Rectal smooth muscle tissue (tissue), 1 donor: ENCODE results near the gene FARSB.

Experiments used
- H3K27ac ChIP-seq: one replicate; pipeline ENCODE4 v1.7.0; 2013; ENCODE audit warnings: low read depth, low read length, inconsistent platforms
- H3K27me3 ChIP-seq: one replicate; pipeline ENCODE4 v1.7.0; 2013; ENCODE audit warnings: low read length; ENCODE audit not compliant: control insufficient read depth, insufficient read depth
- H3K36me3 ChIP-seq: one replicate; pipeline ENCODE4 v1.7.0; 2013; ENCODE audit warnings: low read length; ENCODE audit not compliant: control insufficient read depth, insufficient read depth
- H3K4me1 ChIP-seq: one replicate; pipeline ENCODE4 v1.7.0; 2013; ENCODE audit warnings: low read length; ENCODE audit not compliant: control insufficient read depth, insufficient read depth
- H3K4me3 ChIP-seq: one replicate; pipeline ENCODE4 v1.7.0; 2013; ENCODE audit warnings: low read length
- H3K9ac ChIP-seq: one replicate; pipeline ENCODE4 v1.7.0; 2013; ENCODE audit warnings: low read length

The FARSB gene

GRCh38 chr2:222621893-222622292 is 34.0 kb downstream of the FARSB start:
- peaks cover 2% of the 10 kb centered on the region for H3K36me3 ChIP-seq
- no peak overlapping the region for H3K27ac ChIP-seq

DNA sequence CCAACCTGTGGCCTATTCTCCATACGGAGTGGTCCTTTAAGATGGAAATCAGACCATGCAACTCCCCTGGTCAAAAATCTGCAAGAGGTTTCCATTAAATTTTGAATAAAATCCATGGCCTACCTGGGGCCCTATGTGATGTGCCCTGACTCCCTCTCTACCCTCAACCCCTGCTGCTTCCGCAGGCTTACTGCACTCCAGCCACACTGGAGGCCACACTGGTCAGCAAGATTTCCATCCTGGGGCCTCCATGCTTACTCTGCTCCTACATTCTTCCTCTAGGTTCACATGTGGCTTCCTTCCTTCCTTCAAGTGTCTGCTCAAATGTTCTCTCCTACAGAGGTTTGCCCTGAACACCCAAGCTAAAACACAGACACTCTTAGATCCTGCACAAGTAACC is 40.6 kb downstream of the FARSB start:
- H3K4me3 ChIP-seq, result no peak overlapping the region
- no peak overlapping the region for H3K9ac ChIP-seq
- H3K4me1 ChIP-seq, result no peaks in the 10 kb centered on the region
- H3K27ac ChIP-seq, result no peak overlapping the region
- no peaks in the 10 kb centered on the region for H3K27me3 ChIP-seq
- H3K36me3 ChIP-seq, result peaks cover 10% of the 10 kb centered on the region

More at GRCh38 chr2:222621893-222622292, 34.0 kb downstream of the FARSB start:
- no peak overlapping the region for H3K9ac ChIP-seq
- no peaks in the 10 kb centered on the region for H3K27me3 ChIP-seq
- no peak overlapping the region for H3K4me3 ChIP-seq
- peaks cover 2% of the 10 kb centered on the region for H3K4me1 ChIP-seq

DNA sequence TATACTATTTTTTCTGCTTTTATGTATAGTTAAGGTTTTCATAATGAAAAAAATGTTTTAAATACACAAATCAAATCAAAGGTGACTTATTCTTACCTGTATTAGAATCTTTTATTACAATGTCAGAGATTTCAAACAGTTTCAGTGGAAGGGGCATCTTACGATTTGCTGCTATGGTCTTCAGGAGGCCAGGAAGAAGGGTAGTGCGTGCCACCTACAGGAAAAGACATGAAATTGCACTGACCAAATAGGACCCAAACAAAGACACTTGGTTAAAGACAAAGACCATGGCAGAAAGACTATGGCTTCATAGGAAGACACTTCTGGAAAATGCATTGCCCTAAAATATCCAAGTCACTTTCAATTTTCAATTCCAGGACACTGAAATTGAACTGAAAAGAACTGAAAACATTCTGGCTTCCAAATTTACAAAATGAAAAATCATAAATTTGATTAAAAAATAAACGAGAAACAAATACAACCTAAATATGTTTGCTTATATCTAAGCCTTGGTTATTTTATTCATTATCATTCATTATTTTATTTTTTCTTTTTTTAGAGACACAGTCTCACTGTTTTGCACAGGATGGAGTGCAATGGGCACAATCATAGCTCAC is 42.1 kb downstream of the FARSB start:
- Histone ChIP-seq H3K9ac (no peak overlapping the region), H3K36me3 (peaks cover 12% of the 10 kb centered on the region), H3K4me1 (no peaks in the 10 kb centered on the region), H3K4me3 (no peak overlapping the region), H3K27me3 (no peaks in the 10 kb centered on the region), H3K27ac (no peak overlapping the region)

- H3K36me3 ChIP-seq, result peaks cover 12% of the 10 kb centered on the region
- H3K4me1 ChIP-seq, result no peaks in the 10 kb centered on the region
- no peak overlapping the region for H3K4me3 ChIP-seq
- no peak overlapping the region for H3K27ac ChIP-seq
- H3K27me3 ChIP-seq, result no peaks in the 10 kb centered on the region
- H3K9ac ChIP-seq, result no peak overlapping the region
Measured at GRCh38 chr2:222611684-222612083, 44.2 kb downstream of the FARSB start.

DNA sequence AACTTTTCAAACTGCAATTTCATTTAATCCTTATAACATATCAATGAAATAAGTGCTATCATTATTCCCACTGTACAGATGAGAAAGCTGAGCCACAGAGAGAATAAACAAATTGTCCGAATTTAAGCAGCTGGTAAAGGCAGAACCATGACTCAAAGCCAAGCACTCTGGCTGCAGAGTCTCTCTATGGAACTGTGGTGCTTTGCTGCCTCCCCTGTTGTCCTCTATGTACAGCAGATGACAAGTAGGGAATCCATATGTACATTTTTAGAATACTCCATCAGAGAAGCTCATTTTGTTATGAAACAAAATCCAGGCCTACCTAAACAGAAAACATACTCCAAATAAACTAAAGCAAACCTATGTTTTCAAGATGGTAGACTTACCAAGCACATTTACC is 45.1 kb downstream of the FARSB start:
- H3K36me3 ChIP-seq, result peaks cover 12% of the 10 kb centered on the region

GRCh38 chr2:222609381-222609780 is 46.5 kb downstream of the FARSB start:
- Histone ChIP-seq H3K4me1 (no peaks in the 10 kb centered on the region), H3K9ac (no peak overlapping the region), H3K27ac (no peak overlapping the region), H3K4me3 (no peak overlapping the region), H3K36me3 (peaks cover 6% of the 10 kb centered on the region), H3K27me3 (no peaks in the 10 kb centered on the region)

More for the DNA sequence above, 45.1 kb downstream of the FARSB start:
- no peak overlapping the region for H3K4me3 ChIP-seq
- no peaks in the 10 kb centered on the region for H3K4me1 ChIP-seq
- H3K27ac ChIP-seq, result no peak overlapping the region
- no peak overlapping the region for H3K9ac ChIP-seq
- H3K27me3 ChIP-seq, result no peaks in the 10 kb centered on the region

- Histone ChIP-seq H3K27me3 (no peaks in the 10 kb centered on the region), H3K27ac (no peak overlapping the region), H3K4me3 (no peak overlapping the region), H3K36me3 (peaks cover 6% of the 10 kb centered on the region), H3K9ac (no peak overlapping the region), H3K4me1 (no peaks in the 10 kb centered on the region)
Measured at GRCh38 chr2:222608081-222608480, 47.8 kb downstream of the FARSB start.

GRCh38 chr2:222606306-222606705 is 49.6 kb downstream of the FARSB start:
- H3K36me3 ChIP-seq, result peaks cover 2% of the 10 kb centered on the region

GRCh38 chr2:222604749-222605515 is 51.0 kb downstream of the FARSB start:
- Histone ChIP-seq H3K36me3 (peaks cover 2% of the 10 kb centered on the region), H3K4me1 (no peaks in the 10 kb centered on the region), H3K9ac (no peak overlapping the region), H3K27ac (no peak overlapping the region), H3K4me3 (no peak overlapping the region), H3K27me3 (no peaks in the 10 kb centered on the region)

More at GRCh38 chr2:222606306-222606705, 49.6 kb downstream of the FARSB start:
- no peak overlapping the region for H3K4me3 ChIP-seq
- no peaks in the 10 kb centered on the region for H3K27me3 ChIP-seq
- no peak overlapping the region for H3K9ac ChIP-seq
- no peaks in the 10 kb centered on the region for H3K4me1 ChIP-seq
- no peak overlapping the region for H3K27ac ChIP-seq

- Histone ChIP-seq H3K4me1 (no peaks in the 10 kb centered on the region), H3K4me3 (no peak overlapping the region), H3K9ac (no peak overlapping the region), H3K27me3 (no peaks in the 10 kb centered on the region), H3K36me3 (peaks cover 1% of the 10 kb centered on the region), H3K27ac (no peak overlapping the region)
Measured at GRCh38 chr2:222603501-222603900, 52.4 kb downstream of the FARSB start.

- no peaks in the 10 kb centered on the region for H3K27me3 ChIP-seq
- H3K9ac ChIP-seq, result no peak overlapping the region
- no peak overlapping the region for H3K4me3 ChIP-seq
- H3K27ac ChIP-seq, result no peak overlapping the region
- H3K36me3 ChIP-seq, result peaks cover 4% of the 10 kb centered on the region
- H3K4me1 ChIP-seq, result no peaks in the 10 kb centered on the region
Measured at GRCh38 chr2:222598611-222599010, 57.3 kb downstream of the FARSB start.

- peaks cover 4% of the 10 kb centered on the region for H3K36me3 ChIP-seq
- no peak overlapping the region for H3K27ac ChIP-seq
- H3K4me3 ChIP-seq, result no peak overlapping the region
- no peaks in the 10 kb centered on the region for H3K4me1 ChIP-seq
- no peak overlapping the region for H3K9ac ChIP-seq
- no peaks in the 10 kb centered on the region for H3K27me3 ChIP-seq
Measured at GRCh38 chr2:222595581-222595980, 60.3 kb downstream of the FARSB start.

- no peak overlapping the region for H3K27ac ChIP-seq
- H3K4me3 ChIP-seq, result no peak overlapping the region
- H3K4me1 ChIP-seq, result no peaks in the 10 kb centered on the region
- no peaks in the 10 kb centered on the region for H3K27me3 ChIP-seq
- no peak overlapping the region for H3K9ac ChIP-seq
- H3K36me3 ChIP-seq, result peaks cover 4% of the 10 kb centered on the region
Measured at GRCh38 chr2:222594679-222595078, 61.2 kb downstream of the FARSB start.
